HUDEP-2 (cell line): ENCODE results near the gene PDIA6.

Experiments
- DNase-seq, 76 experiments: peaks; one replicate each; lab custom pipeline; 2025; ENCODE audit not compliant: unreplicated experiment in 76 of 76; lab: John Stamatoyannopoulos, UW

The PDIA6 gene

GRCh38 chr2:10765914-10766313 is 46.7 kb downstream of the PDIA6 start:
- no peak for DNase-seq

- DNase-seq, result no peak
Measured at GRCh38 chr2:10765461-10765860, 47.1 kb downstream of the PDIA6 start.

GRCh38 chr2:10764896-10765295 is 47.7 kb downstream of the PDIA6 start:
- DNase-seq, result no peak

- DNase-seq, result no peak
Measured at GRCh38 chr2:10764096-10764785, 48.3 kb downstream of the PDIA6 start.

- no peak for DNase-seq
Measured at GRCh38 chr2:10763461-10763800, 49.2 kb downstream of the PDIA6 start.

- DNase-seq, result peak in 27 of 76 experiments; percentile 4 to 44 (median 19)
Measured at GRCh38 chr2:10762651-10763460, 49.7 kb downstream of the PDIA6 start.

GRCh38 chr2:10761591-10761990 is 51.0 kb downstream of the PDIA6 start:
- DNase-seq, result no peak

GRCh38 chr2:10760794-10761504 is 51.6 kb downstream of the PDIA6 start:
- no peak for DNase-seq

GRCh38 chr2:10759151-10759714 is 53.4 kb downstream of the PDIA6 start:
- no peak for DNase-seq

GRCh38 chr2:10757814-10758286 is 54.7 kb downstream of the PDIA6 start:
- no peak for DNase-seq

GRCh38 chr2:10755621-10756020 is 57.0 kb downstream of the PDIA6 start:
- DNase-seq, result no peak

GRCh38 chr2:10753876-10754275 is 58.7 kb downstream of the PDIA6 start:
- no peak for DNase-seq

- DNase-seq, result no peak
Measured at GRCh38 chr2:10753156-10753555, 59.4 kb downstream of the PDIA6 start.

GRCh38 chr2:10752236-10752635 is 60.3 kb downstream of the PDIA6 start:
- DNase-seq, result no peak

GRCh38 chr2:10750610-10751009 is 62.0 kb downstream of the PDIA6 start:
- no peak for DNase-seq

- no peak for DNase-seq
Measured at GRCh38 chr2:10742666-10743065, 69.9 kb downstream of the PDIA6 start.

GRCh38 chr2:10741139-10741538 is 71.4 kb downstream of the PDIA6 start:
- DNase-seq, result no peak

- DNase-seq, result no peak
Measured at GRCh38 chr2:10740226-10740625, 72.4 kb downstream of the PDIA6 start.

GRCh38 chr2:10738192-10738591 is 74.4 kb downstream of the PDIA6 start:
- DNase-seq, result no peak

GRCh38 chr2:10733980-10734379 is 78.6 kb downstream of the PDIA6 start:
- no peak for DNase-seq

GRCh38 chr2:10733566-10733925 is 79.0 kb downstream of the PDIA6 start:
- no peak for DNase-seq
